ENCODE measurements around the gene PAK5. TPM values are rescaled to one million over a fixed set of nuclear protein-coding genes. Genes with fewer than 3 reads are reported as not detected.

PAK5 gene
- total RNA-seq, 1 donor from 2014 or later, result 0.25 TPM

DNA sequence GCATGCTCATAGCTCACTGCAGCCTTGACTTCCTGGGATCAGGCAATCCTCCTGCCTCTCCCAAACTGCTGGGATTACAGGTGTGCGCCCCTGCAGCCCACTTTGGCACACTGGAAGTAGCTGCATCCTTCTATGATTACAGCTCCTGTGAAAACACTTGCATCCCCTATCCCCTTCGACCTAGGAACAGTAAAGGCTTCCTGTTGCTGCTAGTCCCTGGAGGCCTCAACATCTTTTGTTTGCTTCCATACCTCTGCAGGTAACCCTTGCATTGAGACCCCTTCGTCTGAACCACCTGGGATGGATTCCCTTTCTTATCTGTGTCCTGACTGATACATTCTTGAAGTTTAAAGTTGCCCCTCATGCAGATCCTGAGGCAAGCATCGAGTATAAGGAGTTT is 152.4 kb downstream of the PAK5 start:
- intact Hi-C loops (cut with DNase I), result no loop called here
- no peaks in the 10 kb centered on the region for H3K4me1 ChIP-seq
- H3K4me3 ChIP-seq, result no peak overlapping the region
- H3K9me3 ChIP-seq, result no peaks in the 10 kb centered on the region
- H3K27me3 ChIP-seq, result no peaks in the 10 kb centered on the region
- DNase-seq (ENCODE audit: extremely low spot score in 2 of 2), result no peak
- no peak for TF ChIP-seq POLR2A (IDR thresholded peaks at IDR 0.05)
- TF ChIP-seq, protein P1, sequence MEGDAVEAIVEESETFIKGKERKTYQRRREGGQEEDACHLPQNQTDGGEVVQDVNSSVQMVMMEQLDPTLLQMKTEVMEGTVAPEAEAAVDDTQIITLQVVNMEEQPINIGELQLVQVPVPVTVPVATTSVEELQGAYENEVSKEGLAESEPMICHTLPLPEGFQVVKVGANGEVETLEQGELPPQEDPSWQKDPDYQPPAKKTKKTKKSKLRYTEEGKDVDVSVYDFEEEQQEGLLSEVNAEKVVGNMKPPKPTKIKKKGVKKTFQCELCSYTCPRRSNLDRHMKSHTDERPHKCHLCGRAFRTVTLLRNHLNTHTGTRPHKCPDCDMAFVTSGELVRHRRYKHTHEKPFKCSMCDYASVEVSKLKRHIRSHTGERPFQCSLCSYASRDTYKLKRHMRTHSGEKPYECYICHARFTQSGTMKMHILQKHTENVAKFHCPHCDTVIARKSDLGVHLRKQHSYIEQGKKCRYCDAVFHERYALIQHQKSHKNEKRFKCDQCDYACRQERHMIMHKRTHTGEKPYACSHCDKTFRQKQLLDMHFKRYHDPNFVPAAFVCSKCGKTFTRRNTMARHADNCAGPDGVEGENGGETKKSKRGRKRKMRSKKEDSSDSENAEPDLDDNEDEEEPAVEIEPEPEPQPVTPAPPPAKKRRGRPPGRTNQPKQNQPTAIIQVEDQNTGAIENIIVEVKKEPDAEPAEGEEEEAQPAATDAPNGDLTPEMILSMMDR (IDR thresholded peaks at IDR 0.05), result no peak
- no peak for TF ChIP-seq POLR2AphosphoS5 (IDR thresholded peaks at IDR 0.05; ENCODE audit: insufficient read depth in 1 of 2, low read depth in 1 of 2)
- no peaks in the 10 kb centered on the region for H3K36me3 ChIP-seq
- H3K27ac ChIP-seq, result no peak overlapping the region

DNA sequence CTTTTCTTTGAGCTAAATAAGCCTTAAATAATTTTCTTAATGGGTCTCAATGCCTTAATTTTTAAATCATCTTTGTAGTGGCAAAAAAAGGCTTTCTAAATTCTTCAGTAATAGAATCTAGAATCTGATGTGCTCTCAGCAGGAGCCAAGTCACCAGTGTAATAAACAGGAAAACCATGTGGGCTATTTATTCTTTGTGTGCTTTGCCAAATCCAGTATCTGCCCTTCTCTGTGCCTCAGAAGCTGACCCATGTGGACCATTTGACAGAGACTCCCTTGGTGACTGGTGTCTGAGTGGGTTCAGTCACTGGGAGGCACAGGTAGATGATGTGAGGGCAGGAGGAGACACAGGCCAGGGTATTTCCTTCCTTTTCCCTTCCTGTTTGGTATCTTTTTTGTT is 152.9 kb downstream of the PAK5 start:
- Histone ChIP-seq H3K9me3 (no peaks in the 10 kb centered on the region), H3K27ac (no peak overlapping the region), H3K4me3 (no peak overlapping the region), H3K4me1 (no peaks in the 10 kb centered on the region), H3K27me3 (no peaks in the 10 kb centered on the region), H3K36me3 (no peaks in the 10 kb centered on the region)
- TF ChIP-seq, protein P1 (IDR thresholded peaks at IDR 0.05), result no peak
- TF ChIP-seq POLR2AphosphoS5 (IDR thresholded peaks at IDR 0.05; ENCODE audit: insufficient read depth in 1 of 2, low read depth in 1 of 2) (no peak), POLR2A (IDR thresholded peaks at IDR 0.05) (no peak)
- intact Hi-C loops (cut with DNase I), result no loop called here
- DNase-seq (ENCODE audit: extremely low spot score in 2 of 2), result no peak

DNA sequence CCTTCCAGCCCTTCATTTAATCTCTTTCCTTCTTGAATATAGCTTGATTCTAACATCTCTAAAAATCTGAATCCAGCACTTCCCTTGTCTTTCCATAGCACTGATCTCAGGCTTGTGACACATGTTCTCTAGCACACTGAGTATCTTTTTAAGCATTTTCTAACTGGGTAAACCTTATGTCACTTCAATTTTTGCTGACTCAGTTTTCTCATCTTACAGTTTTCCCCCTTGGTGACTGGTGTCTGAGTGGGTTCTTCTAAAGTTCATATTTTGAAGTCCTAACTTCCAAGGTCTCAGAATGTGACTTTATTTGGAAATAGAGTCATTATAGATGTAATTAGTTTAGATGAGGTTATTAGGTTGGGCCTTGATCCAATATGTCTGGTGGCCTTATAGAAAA is 153.9 kb downstream of the PAK5 start:
- H3K36me3 ChIP-seq, result no peaks in the 10 kb centered on the region
- DNase-seq (ENCODE audit: extremely low spot score in 2 of 2), result no peak
- TF ChIP-seq POLR2A (IDR thresholded peaks at IDR 0.05) (no peak), POLR2AphosphoS5 (IDR thresholded peaks at IDR 0.05; ENCODE audit: insufficient read depth in 1 of 2, low read depth in 1 of 2) (no peak)
- TF ChIP-seq, protein P1 (IDR thresholded peaks at IDR 0.05), result no peak
- H3K4me3 ChIP-seq, result no peak overlapping the region
- H3K9me3 ChIP-seq, result no peaks in the 10 kb centered on the region
- H3K27ac ChIP-seq, result no peak overlapping the region
- intact Hi-C loops (cut with DNase I), result no loop called here
- no peaks in the 10 kb centered on the region for H3K4me1 ChIP-seq
- no peaks in the 10 kb centered on the region for H3K27me3 ChIP-seq

DNA sequence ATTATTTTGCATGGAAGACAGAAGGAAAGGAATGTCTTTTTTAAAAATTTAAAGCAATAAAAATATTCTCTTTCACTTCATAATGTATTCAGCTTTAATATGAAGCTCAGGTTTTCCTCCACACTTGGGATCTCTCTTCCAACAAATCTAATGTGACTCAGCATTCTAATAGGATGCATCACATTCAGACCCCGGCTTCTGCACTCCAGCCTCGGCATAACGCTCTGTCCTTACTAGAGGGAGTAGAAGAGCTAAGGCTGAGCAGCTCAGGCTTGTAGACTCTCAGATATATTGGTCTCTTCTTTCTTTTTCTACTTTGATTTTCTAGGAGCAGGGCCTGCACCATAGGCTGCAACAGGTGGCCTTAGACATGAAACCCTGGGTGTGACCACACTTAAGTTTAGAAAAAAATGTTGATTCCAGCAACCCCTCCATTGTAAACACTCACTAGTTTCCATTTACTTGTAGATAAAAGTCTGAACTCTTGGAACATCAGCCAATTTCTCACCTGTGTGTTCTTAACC is 161.7 kb downstream of the PAK5 start:
- no peak for DNase-seq (ENCODE audit: extremely low spot score in 2 of 2)
- H3K4me1 ChIP-seq, result no peaks in the 10 kb centered on the region
- H3K36me3 ChIP-seq, result no peaks in the 10 kb centered on the region
- no peaks in the 10 kb centered on the region for H3K9me3 ChIP-seq
- TF ChIP-seq, protein P1 (IDR thresholded peaks at IDR 0.05), result no peak
- no peak for TF ChIP-seq POLR2AphosphoS5 (IDR thresholded peaks at IDR 0.05; ENCODE audit: insufficient read depth in 1 of 2, low read depth in 1 of 2)
- no peak for TF ChIP-seq POLR2A (IDR thresholded peaks at IDR 0.05)
- no peak overlapping the region for H3K27ac ChIP-seq
- H3K4me3 ChIP-seq, result no peak overlapping the region
- intact Hi-C loops (cut with DNase I), result no loop called here
- H3K27me3 ChIP-seq, result no peaks in the 10 kb centered on the region

DNA sequence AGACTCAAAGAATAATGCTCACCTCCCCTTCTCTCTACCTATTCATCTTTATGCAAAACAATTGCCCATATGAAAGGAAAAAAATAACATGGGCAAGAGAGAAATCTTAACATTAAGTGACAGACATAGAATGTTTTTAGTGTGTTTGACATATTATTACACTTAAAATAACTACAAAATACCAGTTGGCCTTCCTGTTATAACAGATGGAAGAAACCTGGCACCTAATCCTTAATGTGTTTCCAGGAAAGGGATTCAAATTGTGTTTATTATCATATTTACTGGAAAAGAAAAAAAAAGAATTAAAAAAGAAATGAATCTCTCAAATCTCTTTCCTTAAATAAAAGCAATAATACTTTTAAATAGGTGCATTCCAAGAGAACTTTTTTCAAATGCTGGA is 165.9 kb downstream of the PAK5 start:
- H3K27ac ChIP-seq, result no peak overlapping the region
- no peak overlapping the region for H3K4me3 ChIP-seq
- DNase-seq (ENCODE audit: extremely low spot score in 2 of 2), result no peak
- H3K9me3 ChIP-seq, result no peaks in the 10 kb centered on the region
- H3K4me1 ChIP-seq, result no peaks in the 10 kb centered on the region
- H3K27me3 ChIP-seq, result no peaks in the 10 kb centered on the region
- H3K36me3 ChIP-seq, result no peaks in the 10 kb centered on the region
- TF ChIP-seq POLR2A (IDR thresholded peaks at IDR 0.05) (no peak), POLR2AphosphoS5 (IDR thresholded peaks at IDR 0.05; ENCODE audit: insufficient read depth in 1 of 2, low read depth in 1 of 2) (no peak)
- TF ChIP-seq, protein P1 (IDR thresholded peaks at IDR 0.05), result no peak
- intact Hi-C loops (cut with DNase I), result no loop called here
